22Rv1 (cell line): ENCODE measurements around the gene PRPF39.
"Not testable (repeated sequence)": the region's sequence is repeated elsewhere in the genome, so short reads cannot be mapped to it uniquely, and the experiment has no call there.

ENCODE experiments used
- H3K27ac ChIP-seq: fragments of 450-650 bp; 2 replicates; pipeline ENCODE4 v1.5.1; 2017
- ZFX ChIP-seq: fragments of 450-650 bp; IDR thresholded peaks from 2 replicates; pipeline ENCODE4 v1.6.1; 2017; ENCODE audit warnings: antibody characterized with exemption, borderline replicate concordance
- TF ChIP-seq, protein P1 (sequence below): fragments of 450-650 bp; IDR thresholded peaks from 2 replicates; pipeline ENCODE4 v1.5.1; 2017; ENCODE audit warnings: mild to moderate bottlenecking

PRPF39 gene

DNA sequence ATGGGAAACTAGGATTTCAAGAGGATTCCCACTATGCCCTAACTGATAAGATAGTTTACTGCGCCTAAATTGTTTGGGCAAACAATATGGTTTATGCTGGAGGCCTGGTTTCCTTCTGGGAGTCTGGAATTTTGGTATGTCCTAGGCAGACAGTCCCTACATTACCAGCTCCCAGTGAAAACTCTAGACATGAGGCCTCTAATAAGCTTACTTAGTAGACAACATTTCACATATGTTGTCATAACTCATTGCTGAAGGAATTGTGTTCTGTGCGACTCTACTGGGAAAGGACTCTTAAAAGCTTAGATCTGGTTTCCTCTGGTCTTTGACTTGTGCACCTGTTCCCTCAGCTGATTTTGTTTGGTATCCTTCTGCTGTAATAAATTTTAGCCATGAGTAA is 18.0 kb upstream of the PRPF39 start:
- H3K27ac ChIP-seq, result no peak overlapping the region
- TF ChIP-seq, protein P1, sequence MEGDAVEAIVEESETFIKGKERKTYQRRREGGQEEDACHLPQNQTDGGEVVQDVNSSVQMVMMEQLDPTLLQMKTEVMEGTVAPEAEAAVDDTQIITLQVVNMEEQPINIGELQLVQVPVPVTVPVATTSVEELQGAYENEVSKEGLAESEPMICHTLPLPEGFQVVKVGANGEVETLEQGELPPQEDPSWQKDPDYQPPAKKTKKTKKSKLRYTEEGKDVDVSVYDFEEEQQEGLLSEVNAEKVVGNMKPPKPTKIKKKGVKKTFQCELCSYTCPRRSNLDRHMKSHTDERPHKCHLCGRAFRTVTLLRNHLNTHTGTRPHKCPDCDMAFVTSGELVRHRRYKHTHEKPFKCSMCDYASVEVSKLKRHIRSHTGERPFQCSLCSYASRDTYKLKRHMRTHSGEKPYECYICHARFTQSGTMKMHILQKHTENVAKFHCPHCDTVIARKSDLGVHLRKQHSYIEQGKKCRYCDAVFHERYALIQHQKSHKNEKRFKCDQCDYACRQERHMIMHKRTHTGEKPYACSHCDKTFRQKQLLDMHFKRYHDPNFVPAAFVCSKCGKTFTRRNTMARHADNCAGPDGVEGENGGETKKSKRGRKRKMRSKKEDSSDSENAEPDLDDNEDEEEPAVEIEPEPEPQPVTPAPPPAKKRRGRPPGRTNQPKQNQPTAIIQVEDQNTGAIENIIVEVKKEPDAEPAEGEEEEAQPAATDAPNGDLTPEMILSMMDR, result no peak
- TF ChIP-seq ZFX, result no peak

DNA sequence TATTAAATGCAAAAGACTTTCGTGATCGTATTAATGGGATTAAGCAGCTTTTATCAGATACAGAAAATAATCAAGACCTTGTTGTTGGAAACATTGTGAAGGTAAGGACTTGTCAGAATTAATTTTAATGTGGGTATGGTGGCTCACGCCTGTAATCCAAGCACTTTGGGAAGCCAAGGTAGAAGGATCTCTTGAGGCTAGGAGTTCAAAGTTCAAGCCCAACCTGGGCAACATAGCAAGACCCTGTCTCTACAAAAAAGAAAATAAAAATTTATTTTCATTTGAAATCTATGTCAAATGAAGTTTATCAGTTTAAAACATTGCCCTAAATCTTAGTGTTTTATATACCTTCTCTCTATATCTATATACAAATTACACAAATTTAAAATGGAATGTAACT is 17.2 kb upstream of the PRPF39 start:
- TF ChIP-seq ZFX, result no peak
- TF ChIP-seq, protein P1, result no peak
- H3K27ac ChIP-seq, result no peak overlapping the region

DNA sequence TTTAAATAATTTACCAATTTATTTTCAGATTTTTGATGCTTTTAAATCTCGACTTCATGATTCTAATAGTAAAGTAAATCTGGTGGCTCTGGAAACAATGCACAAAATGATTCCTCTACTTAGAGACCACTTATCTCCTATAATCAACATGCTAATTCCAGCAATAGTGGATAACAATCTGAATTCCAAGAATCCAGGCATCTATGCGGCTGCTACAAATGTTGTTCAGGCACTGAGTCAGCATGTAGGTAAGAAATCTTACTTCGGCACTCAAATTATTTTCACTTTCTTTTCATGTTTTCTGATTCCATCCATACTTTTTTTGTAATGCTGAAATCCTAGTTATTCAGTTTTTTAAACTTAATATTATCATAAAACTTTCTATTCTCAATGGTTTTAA is 15.5 kb upstream of the PRPF39 start:
- TF ChIP-seq, protein P1, result no peak
- TF ChIP-seq ZFX, result no peak
- no peak overlapping the region for H3K27ac ChIP-seq

DNA sequence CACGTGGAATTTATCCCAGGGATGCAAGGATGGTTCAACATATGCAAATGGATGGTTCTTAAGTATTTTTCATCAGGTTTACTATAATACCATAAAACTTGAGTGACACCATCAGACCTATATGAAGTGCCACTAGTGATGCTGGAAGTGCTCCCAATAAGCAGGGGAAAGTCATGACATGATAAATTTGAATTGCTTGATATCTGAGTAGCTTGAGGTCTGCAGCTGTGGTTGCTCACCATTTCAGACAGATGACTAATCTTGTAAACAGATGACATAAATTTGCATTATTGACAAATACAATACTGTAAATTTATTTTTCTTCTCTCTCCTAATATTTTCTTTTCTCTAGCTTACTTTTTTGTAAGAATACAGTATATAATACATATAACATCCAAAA is 13.7 kb upstream of the PRPF39 start:
- H3K27ac ChIP-seq, result no peak overlapping the region
- TF ChIP-seq, protein P1, result no peak
- TF ChIP-seq ZFX, result no peak

DNA sequence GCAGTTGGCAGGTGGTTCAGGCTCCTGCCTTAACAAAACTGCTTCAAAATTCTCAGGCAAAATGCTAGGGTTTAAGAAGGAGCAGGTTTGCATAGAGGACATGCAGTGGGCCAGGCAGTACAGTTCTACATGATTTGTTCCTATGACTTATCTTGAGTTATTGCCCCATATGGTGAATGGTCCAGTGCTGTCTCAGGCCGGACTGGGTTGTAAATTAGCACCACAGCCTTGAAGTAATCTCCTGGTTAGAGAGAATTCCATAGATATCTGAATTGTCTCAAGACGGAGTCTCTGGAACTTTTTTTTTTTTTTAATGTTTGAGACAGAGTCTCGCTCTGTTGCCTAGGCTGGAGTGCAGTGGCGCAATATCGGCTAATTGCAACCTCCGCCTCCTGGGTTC is 11.8 kb upstream of the PRPF39 start:
- TF ChIP-seq ZFX, result no peak
- TF ChIP-seq, protein P1, result no peak
- H3K27ac ChIP-seq, result no peak overlapping the region

DNA sequence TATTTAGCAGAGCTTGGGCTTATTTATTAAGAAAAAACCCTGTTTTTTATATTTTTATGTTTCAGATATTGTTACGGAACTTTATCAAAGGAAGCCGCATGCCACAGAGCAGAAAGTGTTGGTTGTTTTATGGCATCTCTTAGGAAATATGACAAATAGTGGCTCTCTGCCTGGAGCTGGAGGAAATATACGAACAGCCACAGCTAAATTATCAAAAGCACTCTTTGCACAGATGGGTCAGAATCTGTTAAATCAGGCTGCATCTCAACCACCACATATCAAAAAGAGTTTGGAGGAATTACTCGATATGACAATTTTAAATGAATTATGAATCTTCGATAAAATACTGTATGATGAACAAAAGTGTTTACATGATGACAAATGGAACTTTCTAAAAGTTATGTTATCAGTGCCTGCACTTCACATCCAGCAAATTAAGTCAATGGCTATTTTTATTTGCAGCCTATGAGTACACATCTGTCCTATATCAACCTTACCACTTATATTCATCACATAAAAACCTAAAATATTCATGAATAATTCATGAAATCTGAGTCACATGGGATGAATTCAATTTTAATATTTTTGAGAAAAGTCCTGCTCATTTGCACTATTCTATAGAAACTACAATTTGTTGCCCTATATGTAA is 10.6 kb upstream of the PRPF39 start:
- H3K27ac ChIP-seq, result no peak overlapping the region
- TF ChIP-seq, protein P1, result no peak
- no peak for TF ChIP-seq ZFX

DNA sequence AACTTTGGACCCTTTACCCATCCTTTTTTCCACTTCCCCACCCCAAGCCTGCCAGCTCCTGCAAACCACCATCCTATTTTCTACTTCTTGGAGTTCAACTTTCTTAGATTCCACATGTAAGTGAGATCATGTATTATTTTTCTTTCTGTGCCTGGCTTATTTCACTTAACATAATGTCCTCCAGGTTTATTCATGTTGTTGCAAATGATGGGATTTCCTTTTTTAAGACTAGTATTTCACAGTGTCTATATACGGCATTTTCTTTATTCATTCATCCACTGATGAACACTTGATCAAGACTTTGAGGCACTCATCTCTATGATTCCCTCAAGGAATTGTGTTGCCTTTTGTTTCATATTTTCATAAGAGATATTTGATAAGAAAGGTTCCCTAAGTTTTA is 5.6 kb upstream of the PRPF39 start:
- TF ChIP-seq, protein P1, result no peak
- no peak for TF ChIP-seq ZFX
- H3K27ac ChIP-seq, result no peak overlapping the region

DNA sequence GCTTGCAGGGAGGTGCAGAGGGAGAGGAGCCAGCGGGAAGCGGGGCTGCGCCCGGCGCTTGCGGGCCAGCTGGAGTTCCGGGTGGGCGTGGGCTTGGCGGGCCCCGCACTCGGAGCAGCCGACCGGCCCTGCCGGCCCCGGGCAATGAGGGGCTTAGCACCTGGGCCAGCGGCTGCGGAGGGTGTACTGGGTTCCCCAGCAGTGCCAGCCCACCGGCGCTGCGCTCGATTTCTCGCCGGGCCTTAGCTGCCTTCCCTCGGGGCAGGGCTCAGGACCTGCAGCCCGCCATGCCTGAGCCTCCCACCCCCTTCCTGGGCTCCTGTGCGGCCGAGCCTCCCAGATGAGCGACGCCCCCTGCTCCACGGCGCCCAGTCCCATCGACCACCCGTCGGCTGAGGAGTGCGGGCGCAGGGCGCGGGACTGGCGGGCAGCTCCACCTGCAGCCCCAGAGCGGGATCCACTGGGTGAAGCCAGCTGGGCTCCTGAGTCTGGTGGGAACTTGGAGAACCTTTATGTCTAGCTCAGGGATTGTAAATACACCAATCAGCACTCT is 3.4 kb upstream of the PRPF39 start:
- not testable (repeated sequence) for H3K27ac ChIP-seq

DNA sequence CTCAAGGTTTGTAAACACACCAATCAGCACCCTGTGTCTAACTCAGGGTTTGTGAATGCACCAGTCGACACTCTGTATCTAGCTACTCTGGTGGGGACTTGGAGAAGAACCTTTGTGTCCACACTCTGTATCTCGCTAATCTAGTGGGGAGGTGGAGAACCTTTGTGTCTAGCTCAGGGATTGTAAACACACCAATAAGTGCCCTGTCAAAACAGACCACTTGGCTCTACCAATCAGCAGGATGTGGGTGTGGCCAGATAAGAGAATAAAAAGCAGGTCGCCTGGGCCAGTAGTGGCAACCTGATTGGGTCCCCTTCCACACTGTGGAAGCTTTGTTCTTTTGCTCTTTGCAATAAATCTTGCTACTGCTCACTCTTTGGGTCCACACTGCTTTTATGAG is 2.8 kb upstream of the PRPF39 start:
- not testable (repeated sequence) for H3K27ac ChIP-seq
